Eye (tissue), 1 donor: ENCODE measurements around the gene SLC22A1.
"Not testable (repeated sequence)": the region's sequence is repeated elsewhere in the genome, so short reads cannot be mapped to it uniquely, and the experiment has no call there.

Source experiments
- DNase-seq: peaks from one replicate; pipeline ENCODE4 v3.0.0-alpha.2; 2015

The SLC22A1 gene

DNA sequence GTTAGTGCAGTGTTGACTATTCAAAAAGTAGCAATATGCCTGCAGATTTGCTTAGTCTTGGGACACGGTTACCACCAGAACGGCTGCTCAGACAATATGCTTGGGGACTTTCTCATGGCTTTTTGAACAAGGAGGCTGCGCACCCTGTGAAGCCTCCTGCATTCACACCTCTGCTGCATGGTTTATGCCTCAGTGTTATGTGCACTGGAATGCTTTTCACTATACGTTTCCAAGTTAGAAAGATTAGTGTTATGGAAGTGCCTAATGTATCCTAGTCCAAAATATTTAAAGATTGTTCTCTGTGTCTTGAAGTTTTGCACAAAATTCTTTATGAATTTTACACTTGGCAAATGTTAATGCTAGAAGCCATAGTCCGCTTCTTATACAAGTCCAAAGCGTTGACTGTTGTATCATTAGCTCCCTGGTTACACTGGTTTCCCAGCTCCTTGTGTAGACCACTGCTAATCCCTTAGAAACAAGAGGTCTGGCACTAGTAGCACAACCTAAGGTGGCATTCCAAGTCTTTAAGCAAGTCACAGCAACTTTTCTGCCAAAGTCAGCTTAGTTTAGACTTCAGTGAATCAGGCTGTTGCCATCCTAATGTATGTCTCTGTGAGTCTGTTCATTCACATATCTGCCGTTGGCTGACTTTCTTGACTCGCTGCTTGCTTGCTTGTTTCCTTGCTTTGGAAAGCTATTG lies 26.3 kb upstream of the SLC22A1 start:
- DNase-seq, result no peak

DNA sequence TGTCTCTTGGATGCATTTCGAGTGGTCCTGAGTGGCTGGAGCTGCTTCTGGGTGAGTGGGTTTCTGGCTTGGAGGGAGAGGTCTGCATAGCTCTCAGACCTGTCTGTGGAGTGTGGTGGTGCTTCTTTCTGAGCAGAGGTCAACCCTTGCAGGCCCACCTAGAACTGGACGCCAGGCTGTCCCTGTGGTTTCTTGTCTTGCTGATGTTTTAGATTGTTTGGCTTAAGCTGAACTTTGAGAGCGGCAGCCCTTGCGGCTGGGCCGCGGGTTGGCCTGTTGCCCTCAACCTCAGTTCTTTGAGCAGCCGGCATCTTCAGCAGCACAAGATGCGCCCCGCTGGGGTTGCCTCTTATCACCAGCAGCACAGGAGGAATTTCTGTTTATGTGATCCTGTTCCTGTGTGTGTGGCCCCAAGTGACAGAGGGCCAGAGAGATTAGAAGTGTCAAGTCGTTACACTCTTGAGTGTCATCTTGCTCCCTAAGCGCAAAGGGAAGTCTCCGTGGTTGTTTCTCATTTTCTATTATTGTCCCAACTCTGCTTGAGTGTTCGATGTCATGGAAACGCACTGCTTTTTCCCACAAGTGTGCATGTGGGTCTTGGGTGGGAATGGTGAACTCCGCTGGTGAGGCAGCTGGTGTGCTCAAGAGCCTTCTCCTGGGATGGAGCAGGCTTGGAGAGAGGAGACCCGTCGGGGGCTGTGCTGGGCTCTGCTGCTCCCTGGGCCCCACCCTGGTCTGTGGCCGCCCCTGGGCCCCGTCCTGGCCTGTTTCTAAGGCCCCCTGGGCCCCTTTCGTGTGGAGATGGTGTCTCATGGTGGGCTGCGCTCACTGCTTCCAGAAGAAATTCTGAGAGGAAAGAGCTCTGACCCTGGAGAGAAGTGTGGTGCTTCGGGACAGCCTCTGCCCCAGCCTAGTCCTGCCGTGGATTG lies 20.1 kb upstream of the SLC22A1 start:
- DNase-seq, result no peak

DNA sequence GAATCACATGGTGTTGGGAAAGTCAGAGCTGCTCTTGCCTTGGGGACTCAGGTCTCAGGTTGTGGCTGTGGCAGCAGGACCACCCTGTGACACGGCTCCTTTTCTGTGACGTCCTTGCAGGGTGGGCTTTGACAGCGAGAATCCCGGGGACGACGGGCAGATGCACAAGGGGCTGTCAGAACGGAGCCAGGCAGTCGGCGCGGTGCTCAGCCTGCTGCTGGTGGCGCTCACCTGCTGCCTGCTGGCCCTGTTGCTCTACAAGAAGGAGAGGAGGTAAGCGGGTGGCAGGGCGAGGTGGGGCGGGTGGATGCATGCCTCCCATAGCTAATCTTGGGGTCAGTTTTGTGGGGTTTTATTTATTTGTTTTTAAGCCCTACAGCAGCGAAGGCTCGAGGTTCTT lies 19.2 kb upstream of the SLC22A1 start:
- no peak for DNase-seq

DNA sequence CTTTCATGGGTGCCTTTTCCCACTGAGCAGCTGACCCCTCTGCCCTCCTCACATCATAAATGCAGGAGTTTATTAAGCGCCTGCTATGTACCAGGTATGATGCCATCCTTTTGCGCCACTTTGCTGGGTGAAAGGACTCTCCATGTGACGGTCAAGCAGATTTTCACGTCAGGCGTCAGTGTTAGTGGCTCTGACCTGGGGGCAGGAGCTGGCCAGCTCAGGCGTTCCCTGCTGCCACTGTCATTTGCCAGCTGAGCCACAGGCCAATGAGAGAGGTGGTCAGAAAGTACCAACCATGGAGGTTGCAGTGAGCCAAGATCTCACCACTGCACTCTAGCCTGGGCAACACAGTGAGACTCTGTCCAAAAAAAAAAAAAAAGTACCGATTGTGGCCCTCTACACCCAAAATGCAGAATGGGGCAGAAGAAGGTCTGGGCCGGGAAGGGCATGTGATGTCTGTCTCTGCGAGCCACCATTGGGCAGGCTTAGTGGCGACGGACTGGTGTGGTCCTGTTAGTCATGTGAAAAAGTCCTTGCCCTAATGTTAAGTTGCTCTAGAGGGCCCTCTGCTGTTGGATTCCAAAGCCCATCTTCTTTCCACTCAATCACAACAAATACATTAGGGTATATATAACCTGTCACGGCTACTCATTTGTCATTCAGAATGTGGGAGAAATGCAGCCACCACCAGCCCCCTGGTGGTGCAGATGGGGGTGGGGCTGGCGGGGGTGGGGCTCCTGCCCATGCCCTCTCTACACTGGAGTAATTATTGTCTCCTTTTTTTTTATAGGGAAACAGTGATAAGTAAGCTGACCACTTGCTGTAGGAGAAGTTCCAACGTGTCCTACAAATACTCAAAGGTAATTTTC lies 18.4 kb upstream of the SLC22A1 start:
- peak; percentile 30 for DNase-seq

DNA sequence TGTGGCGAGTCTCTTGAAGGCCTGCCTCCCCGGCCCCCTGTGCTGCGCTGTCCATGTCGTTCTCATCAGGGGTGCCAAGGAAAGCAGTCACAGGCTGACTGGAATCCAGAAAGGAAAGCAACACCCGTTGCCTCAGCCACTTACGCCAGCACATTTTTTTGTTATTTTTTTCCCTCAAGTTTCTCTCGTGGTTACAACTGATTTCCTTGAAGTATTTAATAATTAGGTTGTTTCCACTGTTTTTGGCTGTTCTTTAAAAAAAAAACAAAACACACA lies 17.9 kb upstream of the SLC22A1 start:
- DNase-seq, result no peak

DNA sequence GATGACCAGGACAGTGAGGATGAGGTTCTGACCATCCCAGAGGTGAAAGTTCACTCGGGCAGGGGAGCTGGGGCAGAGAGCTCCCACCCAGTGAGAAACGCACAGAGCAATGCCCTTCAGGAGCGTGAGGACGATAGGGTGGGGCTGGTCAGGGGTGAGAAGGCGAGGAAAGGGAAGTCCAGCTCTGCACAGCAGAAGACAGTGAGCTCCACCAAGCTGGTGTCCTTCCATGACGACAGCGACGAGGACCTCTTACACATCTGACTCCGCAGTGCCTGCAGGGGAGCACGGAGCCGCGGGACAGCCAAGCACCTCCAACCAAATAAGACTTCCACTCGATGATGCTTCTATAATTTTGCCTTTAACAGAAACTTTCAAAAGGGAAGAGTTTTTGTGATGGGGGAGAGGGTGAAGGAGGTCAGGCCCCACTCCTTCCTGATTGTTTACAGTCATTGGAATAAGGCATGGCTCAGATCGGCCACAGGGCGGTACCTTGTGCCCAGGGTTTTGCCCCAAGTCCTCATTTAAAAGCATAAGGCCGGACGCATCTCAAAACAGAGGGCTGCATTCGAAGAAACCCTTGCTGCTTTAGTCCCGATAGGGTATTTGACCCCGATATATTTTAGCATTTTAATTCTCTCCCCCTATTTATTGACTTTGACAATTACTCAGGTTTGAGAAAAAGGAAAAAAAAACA lies 16.6 kb upstream of the SLC22A1 start:
- DNase-seq, result no peak

DNA sequence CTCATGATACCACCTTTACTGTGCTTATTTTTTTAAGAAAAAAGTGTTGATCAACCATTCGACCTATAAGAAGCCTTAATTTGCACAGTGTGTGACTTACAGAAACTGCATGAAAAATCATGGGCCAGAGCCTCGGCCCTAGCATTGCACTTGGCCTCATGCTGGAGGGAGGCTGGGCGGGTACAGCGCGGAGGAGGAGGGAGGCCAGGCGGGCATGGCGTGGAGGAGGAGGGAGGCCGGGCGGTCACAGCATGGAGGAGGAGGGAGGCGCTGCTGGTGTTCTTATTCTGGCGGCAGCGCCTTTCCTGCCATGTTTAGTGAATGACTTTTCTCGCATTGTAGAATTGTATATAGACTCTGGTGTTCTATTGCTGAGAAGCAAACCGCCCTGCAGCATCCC lies 15.6 kb upstream of the SLC22A1 start:
- no peak for DNase-seq

DNA sequence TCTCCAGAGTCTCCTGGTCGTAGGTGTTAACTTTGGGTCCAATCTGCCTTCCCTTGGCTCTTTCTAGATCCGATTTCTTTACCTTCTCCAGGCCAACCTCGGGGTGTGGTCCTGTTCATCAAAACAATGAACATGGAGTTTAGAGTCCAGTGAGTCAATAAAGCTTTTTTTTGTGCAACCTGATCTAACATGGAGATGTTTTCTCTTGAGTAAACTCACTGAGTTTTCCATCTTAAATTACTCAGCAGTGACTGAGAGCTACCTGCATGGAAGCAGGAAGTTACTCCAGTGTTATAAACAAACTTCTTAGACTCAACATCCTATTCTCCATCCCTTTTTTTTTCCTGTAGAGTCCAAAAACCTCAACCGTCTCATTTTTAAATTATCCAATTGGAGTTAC lies 14.9 kb upstream of the SLC22A1 start:
- DNase-seq, result no peak

DNA sequence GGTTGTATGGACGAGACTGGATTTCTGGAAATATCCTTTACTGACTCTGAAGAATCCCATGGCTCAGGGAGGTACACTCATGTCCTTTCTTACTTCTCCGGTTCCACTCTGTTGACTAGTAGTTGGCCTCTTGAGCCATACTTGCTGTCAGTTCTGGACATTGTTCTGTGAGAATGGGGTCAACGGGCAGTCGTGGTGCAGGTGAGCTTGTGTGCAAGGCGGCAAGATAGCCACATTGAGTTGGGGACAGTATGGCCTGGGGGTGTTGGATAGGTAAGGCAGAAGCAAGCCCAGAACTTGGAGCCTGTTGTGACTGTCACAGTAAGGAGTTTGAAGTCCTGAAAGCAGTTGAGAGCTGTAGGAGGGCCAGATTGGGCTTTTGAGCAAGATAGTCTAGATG lies 13.5 kb upstream of the SLC22A1 start:
- no peak for DNase-seq

DNA sequence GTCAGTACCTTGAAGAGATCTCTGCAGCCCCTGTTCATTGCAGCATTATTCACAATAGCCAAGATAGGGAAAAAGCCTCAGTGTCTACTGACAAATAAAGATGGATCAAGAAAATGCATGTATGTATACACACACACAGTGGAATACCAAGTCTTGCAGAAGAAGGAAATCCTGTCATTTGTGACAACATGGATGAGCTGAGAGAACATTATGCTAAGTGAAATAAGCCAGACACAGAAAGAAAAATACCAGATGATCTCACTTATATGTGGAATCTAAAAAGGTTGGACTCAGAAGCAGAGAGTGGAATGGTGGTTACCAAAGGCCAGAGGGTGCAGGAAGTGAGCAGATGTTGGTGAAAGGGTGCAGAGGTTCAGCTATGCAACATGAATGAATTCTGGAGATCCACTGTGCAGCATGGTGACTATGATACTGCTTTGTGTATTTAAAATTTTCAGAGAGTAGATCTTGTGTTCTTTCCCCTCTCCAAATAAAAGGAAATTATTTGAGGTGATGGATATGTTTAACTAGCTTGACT lies 11.0 kb upstream of the SLC22A1 start:
- no peak for DNase-seq

DNA sequence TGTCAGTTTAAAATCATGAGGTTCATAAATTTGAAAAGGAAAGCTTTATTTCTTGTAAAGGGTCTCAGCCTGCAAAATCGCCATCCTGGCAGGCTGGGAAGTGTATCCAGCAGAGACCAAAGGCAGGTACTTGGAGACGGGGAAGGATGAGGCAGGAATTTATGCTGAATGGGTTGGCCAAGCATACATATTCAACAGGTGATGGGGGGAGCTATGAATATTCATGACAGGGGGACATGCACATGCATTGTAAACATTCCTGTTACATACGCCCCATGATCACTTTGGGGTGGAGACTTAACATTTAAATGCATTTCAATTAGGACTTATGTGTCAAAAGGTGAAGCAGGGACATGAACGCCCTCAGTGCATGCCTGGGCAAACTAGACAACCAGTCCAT lies 9.8 kb upstream of the SLC22A1 start:
- no peak for DNase-seq

DNA sequence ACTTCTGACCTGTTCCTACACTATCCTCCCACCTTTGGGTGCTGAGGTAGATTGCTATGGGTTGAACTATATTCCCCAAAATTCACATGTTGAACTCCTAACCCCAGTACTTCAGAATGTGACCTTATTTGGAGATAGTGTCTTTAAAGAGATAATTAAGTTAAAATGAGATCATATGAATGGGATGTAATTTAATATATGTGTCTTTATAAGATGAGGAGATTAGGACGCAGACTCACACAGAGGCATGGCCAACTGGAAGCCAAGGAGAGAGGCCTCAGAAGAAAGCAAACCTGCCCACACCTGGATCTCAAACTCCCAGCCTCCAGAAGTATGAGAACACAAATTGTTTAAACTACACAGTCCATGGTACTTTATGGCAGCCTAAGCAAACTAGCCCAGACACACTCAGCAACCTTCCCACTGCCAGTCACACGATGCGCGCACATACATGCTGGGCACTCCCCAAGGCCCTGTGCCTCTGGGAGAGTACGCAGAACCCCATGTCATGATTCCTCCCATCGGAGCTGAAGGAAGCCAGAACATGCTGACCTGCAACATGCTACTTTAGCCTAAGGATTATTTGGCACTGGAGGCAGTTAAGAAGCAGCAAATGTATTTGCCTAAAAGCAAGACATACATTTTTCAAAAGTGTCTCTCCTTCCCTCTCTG lies 8.9 kb upstream of the SLC22A1 start:
- no peak for DNase-seq

DNA sequence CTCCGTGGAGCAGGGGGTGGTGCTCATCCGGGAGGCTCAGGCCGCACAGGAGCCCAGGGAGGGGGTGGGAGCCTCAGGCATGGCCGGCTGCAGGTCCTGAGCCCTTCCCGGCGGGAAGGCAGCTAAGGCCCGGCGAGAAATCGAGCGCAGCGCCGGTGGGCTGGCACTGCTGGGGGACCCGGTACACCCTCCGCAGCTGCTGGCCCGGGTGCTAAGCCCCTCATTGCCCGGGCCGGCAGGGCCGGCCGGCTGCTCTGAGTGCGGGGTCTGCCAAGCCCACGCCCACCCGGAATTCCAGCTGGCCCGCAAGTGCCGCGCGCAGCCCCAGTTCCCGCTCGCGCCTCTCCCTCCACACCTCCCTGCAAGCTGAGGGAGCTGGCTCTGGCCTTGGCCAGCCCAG lies 7.1 kb upstream of the SLC22A1 start:
- DNase-seq, result not testable (repeated sequence)

DNA sequence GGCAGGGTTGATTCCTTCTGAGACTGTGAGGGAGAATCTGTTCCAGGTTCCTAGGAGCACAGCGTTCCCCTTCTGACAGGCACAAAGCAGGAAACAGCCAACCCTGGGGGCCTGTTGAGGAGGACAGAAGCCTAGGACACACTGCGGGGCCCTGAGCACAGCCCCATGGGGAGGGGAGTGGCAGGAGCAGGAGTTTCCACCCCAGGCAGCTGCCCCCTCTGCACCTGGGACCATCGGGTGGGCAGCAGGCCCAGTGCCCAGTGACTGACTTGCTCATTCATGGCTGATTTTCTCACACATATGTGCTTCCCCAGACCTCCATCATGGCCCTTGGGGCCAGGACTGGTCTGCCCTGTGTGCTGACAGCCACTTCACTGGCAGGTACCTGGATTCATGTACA lies 6.2 kb upstream of the SLC22A1 start:
- DNase-seq, result no peak

DNA sequence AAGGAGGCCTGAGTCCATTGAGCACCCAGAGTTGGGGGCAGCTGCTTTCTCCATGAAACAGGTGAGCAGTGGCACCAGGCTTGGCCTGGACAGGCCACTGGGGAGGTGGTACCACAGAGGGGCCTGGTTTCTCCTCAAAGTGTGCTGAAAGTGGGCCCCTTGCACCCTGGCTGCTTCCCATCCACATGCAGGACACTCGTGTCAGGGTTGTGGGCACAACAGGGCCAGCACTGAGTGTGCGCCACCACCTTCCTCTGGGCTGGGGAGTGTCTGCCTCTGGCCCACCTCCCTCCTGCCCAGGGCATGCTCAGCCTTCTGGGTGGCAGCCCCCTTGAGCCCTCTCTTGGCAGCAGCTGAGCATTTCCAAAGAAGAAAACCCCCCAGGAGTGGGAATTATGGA lies 5.2 kb upstream of the SLC22A1 start:
- no peak for DNase-seq

DNA sequence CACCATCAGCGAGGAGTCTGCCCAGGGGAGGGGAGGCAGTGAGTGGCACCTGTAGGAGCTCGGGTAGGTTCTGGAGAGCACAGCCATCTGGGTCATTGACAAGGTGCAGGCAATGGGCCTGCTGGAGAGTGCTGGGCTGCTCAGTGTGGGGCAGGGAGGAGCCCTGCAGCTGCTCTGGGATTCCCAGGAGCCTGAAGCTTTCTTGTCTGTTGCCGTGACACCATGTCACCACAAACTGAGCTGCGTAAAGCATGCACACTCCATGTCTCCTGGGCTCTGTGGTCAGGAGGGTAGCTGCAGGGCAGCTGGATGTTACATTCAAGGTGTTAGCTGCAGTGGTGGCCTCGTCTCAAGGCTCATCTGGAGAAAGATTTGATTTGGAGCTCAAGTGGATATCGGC lies 4.5 kb upstream of the SLC22A1 start:
- no peak for DNase-seq

DNA sequence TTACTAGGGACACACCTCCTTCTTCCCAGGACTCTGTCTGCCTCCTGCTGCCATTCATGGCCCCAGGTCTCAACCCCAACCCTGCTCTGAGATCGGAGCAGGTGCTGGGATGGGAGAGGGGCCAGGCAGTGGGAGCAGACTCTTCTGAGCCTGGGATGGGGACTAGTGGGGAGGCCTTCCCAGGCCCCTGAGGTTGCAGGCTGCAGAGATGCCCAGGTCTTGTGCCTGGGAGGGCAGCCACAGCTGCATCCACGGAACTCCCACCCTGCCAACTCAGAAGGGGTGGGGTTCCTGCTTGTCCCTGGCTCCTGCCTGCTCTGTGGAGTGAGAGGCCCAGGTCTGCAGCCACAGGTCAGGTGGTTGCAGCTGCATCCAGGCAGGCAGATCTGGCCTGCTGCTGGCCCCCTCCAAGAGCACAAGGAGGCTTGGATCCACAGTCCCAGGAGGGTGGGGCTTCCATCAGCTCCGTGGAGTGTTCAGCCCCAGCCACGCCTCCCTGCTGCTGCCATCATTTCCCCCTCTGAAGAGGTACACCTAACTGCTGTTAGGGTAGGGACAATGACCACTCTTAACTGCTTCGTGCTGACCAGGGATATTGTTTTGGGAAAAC lies 2.9 kb upstream of the SLC22A1 start:
- no peak for DNase-seq

DNA sequence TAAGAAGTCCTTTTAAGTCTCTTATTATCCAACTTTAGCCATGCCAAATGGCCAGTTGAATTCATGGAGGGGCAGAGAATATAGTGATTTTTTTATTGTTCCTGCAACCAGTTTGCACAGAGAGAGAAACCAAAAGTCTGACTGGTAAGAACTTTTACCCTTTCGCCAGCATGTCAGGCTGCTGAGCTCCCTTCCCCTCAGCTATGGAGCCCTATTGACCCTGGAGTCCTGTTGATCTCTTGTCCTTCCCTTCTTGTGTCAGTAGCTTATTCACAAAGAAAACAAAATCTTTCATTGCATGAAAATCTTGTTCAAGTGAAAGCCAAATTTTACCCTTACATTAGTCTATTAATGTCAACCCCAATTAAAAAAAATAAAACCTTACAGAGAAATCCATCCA lies 1.5 kb upstream of the SLC22A1 start:
- DNase-seq, result no peak

DNA sequence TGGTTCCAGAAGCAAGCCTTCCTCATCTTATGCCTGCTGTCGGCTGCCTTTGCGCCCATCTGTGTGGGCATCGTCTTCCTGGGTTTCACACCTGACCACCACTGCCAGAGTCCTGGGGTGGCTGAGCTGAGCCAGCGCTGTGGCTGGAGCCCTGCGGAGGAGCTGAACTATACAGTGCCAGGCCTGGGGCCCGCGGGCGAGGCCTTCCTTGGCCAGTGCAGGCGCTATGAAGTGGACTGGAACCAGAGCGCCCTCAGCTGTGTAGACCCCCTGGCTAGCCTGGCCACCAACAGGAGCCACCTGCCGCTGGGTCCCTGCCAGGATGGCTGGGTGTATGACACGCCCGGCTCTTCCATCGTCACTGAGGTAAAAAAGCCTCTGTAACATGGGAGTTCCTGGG lies 366 bp downstream of the SLC22A1 start:
- no peak for DNase-seq

DNA sequence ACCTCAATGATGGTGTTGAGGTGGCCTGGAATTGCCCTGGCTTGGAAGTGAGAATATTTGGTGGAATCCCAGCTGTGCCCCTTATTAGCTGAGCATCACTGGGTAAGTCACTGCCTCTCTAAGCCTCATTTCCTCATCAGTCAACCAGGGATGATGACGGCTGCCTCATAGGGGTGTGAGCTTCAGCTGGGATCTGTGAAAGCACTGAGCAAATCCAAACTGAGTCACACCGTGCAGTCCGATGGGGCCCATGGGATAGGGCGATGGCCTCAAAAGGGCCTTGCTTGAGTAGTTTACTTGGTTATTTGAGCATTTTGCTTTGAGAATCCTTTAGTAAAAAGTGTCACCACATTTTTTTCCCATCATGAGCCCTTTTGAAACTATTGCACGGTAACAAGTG lies 1.1 kb downstream of the SLC22A1 start:
- DNase-seq, result no peak

DNA sequence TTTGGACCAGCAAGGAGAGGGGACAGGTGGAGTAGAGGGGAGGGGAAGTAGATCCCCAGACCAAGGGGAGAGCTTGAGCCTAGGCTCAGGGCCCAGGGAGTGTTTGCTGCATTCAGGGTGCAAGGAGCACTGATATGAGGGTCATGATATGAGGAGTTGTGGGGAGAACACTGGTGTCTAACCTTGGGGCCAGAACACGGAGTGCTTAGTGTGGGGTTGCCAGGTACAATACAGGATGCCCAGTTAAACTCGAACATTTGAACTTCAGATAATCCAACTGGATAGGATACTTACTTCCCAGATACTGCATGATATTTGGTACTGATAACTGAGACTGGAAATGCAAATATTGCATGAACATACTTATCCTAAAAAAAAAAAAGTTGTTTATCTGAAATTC lies 2.4 kb downstream of the SLC22A1 start:
- no peak for DNase-seq

DNA sequence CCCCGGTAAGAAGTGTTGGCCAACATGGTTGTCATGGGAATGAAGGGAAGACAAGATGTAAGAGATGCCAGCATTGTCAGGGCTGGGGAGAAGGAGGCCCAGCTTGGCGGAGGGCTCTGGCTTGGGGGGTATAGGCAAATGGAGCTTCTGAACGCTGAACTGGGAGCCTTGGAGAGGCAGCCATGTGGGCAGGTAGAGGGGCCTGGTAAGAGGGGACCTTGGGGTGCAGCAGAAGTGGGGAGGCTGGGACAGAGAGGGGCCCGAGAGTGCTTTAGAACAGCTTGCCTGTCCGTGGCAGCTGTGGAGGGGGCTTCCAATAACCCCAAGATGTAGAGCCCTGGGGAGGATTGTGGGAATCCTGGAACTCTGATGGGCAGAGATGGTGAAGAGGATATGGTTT lies 3.0 kb downstream of the SLC22A1 start:
- DNase-seq, result no peak
